Neural crest cell (in vitro differentiated cells): Measurements from ENCODE around the gene PDE5A. TPM values are rescaled to one million over a fixed set of nuclear protein-coding genes. Genes with fewer than 3 reads are reported as not detected.

Experiments used
- DNase-seq: peaks from one replicate; pipeline ENCODE4 v3.0.0; 2021; ENCODE audit warnings: low read depth, mixed read lengths, low spot score
- H3K27ac Mint-ChIP-seq: one replicate; pipeline ENCODE4 v1.8.0; 2021; ENCODE audit warnings: mild to moderate bottlenecking, mixed read lengths; ENCODE audit not compliant: unreplicated experiment
- H3K27me3 Mint-ChIP-seq: 2 replicates; pipeline ENCODE4 v1.8.0; 2021; ENCODE audit warnings: low read depth, mild to moderate bottlenecking, mixed read lengths
- H3K36me3 Mint-ChIP-seq: 2 replicates; pipeline ENCODE4 v1.8.0; 2021; ENCODE audit warnings: low read depth, mild to moderate bottlenecking, mixed read lengths
- H3K4me1 Mint-ChIP-seq: 2 replicates; pipeline ENCODE4 v1.8.0; 2021; ENCODE audit warnings: mixed read lengths
- H3K4me3 Mint-ChIP-seq: one replicate; pipeline ENCODE4 v1.8.0; 2021; ENCODE audit warnings: mild to moderate bottlenecking, mixed read lengths
- H3K9me3 Mint-ChIP-seq: 2 replicates; pipeline ENCODE4 v1.8.0; 2021; ENCODE audit warnings: mixed read lengths
- CTCF ChIP-seq: fragments of 200-600 bp; sonication (generic); conservative IDR thresholded peaks from 2 replicates; pipeline ENCODE4 v1.5.0; 2021; ENCODE audit warnings: antibody characterized with exemption, mild to moderate bottlenecking
- total RNA-seq: library from RNA; stranded (reverse); gene quantifications from 2 replicates; pipeline ENCODE4 v1.2.1, GENCODE V29; 2021

Gene PDE5A
- total RNA-seq, 1 donor from 2014 or later = 13.9 TPM

- Mint-ChIP-seq H3K27ac (no peak overlapping the region), H3K36me3 (no peaks in the 10 kb centered on the region), H3K4me3 (no peak overlapping the region), H3K9me3 (peaks cover 3% of the 10 kb centered on the region), H3K27me3 (no peaks in the 10 kb centered on the region), H3K4me1 (peaks cover 20% of the 10 kb centered on the region)
- DNase-seq = no peak
- no peak for TF ChIP-seq CTCF
Observed at GRCh38 chr4:119671205-119671604, 42.6 kb upstream of the PDE5A start.

GRCh38 chr4:119667802-119668201 lies 39.2 kb upstream of the PDE5A start:
- TF ChIP-seq CTCF = no peak
- no peaks in the 10 kb centered on the region for H3K36me3 Mint-ChIP-seq
- H3K27ac Mint-ChIP-seq = no peak overlapping the region

GRCh38 chr4:119666653-119667091 lies 38.1 kb upstream of the PDE5A start:
- no peaks in the 10 kb centered on the region for H3K9me3 Mint-ChIP-seq
- H3K36me3 Mint-ChIP-seq = no peaks in the 10 kb centered on the region
- H3K4me1 Mint-ChIP-seq = peaks cover 41% of the 10 kb centered on the region
- peak overlapping the region; percentile 99 for H3K27ac Mint-ChIP-seq
- peak; percentile 4 for DNase-seq
- no peak for TF ChIP-seq CTCF
- H3K27me3 Mint-ChIP-seq = no peaks in the 10 kb centered on the region
- peak overlapping the region; percentile 17 for H3K4me3 Mint-ChIP-seq

More at GRCh38 chr4:119667802-119668201, 39.2 kb upstream of the PDE5A start:
- Mint-ChIP-seq H3K4me3 (no peak overlapping the region), H3K4me1 (peaks cover 41% of the 10 kb centered on the region), H3K27me3 (no peaks in the 10 kb centered on the region), H3K9me3 (no peaks in the 10 kb centered on the region)
- DNase-seq = no peak

GRCh38 chr4:119665752-119666151 lies 37.1 kb upstream of the PDE5A start:
- TF ChIP-seq CTCF = no peak
- no peak for DNase-seq
- H3K36me3 Mint-ChIP-seq = no peaks in the 10 kb centered on the region
- H3K9me3 Mint-ChIP-seq = no peaks in the 10 kb centered on the region
- peaks cover 41% of the 10 kb centered on the region for H3K4me1 Mint-ChIP-seq
- H3K27ac Mint-ChIP-seq = no peak overlapping the region
- H3K4me3 Mint-ChIP-seq = no peak overlapping the region
- H3K27me3 Mint-ChIP-seq = no peaks in the 10 kb centered on the region

DNA sequence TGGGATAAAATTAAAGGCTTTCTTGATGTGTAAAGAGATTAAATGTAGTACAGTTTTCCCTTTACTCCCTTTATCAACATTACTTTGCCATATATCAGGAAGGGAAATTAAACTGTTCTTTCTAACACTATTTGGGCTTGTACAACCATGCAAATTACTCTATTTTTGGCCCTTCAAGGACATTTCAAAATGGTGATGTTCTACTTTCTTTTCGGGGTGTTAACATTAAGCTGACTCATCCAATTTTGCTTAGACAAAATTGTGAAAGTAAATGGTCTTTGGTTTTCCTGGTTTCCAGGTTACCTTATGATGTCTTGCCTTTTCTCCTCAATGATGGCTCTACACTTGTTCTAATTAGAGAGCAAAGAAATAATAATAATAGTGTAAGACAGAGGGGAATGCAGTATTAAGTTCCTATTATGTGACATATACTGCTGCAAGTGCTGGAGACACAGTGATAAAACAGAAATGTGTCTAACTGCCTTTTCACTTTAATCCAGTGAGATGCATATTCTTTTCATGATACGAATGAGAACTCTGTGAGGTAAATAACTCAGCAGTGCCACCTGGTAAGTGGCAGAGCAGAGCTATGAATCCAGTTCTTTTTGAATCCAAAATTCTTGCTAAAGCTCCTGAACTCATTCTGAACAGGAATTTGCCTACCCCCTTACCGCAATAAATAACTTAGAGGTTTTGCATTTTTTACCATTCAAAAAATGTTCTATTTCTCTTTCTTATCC lies 35.7 kb upstream of the PDE5A start:
- Mint-ChIP-seq H3K9me3 (no peaks in the 10 kb centered on the region), H3K27ac (peak overlapping the region; percentile 10), H3K4me1 (peaks cover 41% of the 10 kb centered on the region), H3K27me3 (no peaks in the 10 kb centered on the region), H3K36me3 (no peaks in the 10 kb centered on the region), H3K4me3 (no peak overlapping the region)
- DNase-seq = no peak
- TF ChIP-seq CTCF = no peak
